ENCODE measurements around the gene UTP18.

- TF ChIP-seq, protein P1, sequence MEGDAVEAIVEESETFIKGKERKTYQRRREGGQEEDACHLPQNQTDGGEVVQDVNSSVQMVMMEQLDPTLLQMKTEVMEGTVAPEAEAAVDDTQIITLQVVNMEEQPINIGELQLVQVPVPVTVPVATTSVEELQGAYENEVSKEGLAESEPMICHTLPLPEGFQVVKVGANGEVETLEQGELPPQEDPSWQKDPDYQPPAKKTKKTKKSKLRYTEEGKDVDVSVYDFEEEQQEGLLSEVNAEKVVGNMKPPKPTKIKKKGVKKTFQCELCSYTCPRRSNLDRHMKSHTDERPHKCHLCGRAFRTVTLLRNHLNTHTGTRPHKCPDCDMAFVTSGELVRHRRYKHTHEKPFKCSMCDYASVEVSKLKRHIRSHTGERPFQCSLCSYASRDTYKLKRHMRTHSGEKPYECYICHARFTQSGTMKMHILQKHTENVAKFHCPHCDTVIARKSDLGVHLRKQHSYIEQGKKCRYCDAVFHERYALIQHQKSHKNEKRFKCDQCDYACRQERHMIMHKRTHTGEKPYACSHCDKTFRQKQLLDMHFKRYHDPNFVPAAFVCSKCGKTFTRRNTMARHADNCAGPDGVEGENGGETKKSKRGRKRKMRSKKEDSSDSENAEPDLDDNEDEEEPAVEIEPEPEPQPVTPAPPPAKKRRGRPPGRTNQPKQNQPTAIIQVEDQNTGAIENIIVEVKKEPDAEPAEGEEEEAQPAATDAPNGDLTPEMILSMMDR (IDR thresholded peaks at IDR 0.05): no peak
- no peak for TF ChIP-seq POLR2A (IDR thresholded peaks at IDR 0.05)
Observed at GRCh38 chr17:51342257-51342656, 81.9 kb downstream of the UTP18 start.

Data from uterus (tissue), 2 donors.